ENCODE results near the gene GRIN3B.

Gene GRIN3B

DNA sequence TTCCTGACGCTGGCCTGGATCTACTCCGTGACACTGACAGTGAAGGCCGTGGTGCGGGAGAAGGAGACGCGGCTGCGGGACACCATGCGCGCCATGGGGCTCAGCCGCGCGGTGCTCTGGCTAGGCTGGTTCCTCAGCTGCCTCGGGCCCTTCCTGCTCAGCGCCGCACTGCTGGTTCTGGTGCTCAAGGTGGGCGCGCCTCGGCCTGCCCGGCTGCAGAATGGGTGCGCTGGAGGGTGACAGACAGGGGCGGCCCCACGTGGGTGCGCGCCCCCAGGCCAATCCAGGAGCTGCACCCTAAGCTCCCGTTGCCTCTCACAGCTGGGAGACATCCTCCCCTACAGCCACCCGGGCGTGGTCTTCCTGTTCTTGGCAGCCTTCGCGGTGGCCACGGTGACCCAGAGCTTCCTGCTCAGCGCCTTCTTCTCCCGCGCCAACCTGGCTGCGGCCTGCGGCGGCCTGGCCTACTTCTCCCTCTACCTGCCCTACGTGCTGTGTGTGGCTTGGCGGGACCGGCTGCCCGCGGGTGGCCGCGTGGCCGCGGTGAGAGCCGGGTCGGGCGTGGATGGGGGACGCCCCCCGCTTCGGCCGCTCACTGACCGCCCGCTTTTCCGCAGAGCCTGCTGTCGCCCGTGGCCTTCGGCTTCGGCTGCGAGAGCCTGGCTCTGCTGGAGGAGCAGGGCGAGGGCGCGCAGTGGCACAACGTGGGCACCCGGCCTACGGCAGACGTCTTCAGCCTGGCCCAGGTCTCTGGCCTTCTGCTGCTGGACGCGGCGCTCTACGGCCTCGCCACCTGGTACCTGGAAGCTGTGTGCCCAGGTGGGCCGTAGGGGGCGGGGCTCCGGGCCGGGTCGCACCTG, 46.8 kb downstream of the GRIN3B start:
- no peak for DNase-seq

DNA sequence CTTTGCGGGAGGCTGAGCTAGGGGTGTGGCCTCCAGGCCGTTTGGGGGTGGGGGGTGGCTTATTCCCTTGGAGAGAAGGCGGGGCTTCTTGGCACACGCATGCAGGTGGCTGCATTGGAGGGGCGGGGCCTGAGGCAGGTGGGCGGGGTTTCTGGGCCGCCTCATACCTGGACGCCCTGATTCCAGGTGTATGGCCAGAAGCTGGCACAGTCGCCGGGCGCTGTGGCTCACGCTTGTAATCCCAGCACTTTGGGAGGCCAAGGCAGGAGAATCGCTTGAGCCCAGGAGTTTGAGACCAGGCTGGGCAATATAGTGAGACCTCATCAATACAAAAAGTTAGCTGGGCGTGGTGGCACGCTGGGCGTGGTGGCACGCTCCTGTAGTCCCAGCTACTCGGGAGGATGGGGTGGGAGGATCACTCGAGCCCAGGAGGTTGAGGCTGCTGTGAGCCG, 47.5 kb downstream of the GRIN3B start:
- no peak for DNase-seq

DNA sequence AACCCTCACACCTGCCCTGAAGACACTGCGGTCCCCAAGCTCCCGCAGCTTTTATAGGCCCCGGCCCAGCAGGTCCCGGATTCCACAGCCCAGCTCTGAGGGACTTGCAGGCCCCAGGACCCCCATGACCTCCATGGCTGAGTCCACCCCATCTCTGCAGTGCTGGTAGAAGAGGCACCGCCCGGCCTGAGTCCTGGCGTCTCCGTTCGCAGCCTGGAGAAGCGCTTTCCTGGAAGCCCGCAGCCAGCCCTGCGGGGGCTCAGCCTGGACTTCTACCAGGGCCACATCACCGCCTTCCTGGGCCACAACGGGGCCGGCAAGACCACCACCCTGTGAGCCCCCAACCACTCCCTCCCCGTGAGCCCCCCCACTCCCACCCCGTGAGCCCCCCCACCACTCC, 48.9 kb downstream of the GRIN3B start:
- DNase-seq, result no peak

DNA sequence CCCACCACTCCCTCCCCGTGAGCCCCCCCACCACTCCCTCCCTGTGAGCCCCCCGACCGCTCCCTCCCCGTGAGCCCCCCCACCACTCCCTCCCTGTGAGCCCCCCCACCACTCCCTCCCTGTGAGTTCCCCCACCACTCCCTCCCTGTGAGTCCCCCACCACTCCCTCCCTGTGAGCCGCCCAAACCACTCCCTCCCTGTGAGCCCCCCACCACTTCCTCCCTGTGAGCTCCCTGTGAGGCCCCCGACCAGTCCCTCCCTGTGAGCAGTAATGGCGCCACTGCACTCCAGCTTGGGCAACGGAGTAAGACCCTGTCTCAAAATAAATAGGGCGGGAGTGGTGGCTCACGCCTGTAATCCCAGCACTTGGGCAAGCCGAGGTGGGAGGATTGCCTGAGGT, 49.6 kb downstream of the GRIN3B start:
- DNase-seq, result no peak

DNA sequence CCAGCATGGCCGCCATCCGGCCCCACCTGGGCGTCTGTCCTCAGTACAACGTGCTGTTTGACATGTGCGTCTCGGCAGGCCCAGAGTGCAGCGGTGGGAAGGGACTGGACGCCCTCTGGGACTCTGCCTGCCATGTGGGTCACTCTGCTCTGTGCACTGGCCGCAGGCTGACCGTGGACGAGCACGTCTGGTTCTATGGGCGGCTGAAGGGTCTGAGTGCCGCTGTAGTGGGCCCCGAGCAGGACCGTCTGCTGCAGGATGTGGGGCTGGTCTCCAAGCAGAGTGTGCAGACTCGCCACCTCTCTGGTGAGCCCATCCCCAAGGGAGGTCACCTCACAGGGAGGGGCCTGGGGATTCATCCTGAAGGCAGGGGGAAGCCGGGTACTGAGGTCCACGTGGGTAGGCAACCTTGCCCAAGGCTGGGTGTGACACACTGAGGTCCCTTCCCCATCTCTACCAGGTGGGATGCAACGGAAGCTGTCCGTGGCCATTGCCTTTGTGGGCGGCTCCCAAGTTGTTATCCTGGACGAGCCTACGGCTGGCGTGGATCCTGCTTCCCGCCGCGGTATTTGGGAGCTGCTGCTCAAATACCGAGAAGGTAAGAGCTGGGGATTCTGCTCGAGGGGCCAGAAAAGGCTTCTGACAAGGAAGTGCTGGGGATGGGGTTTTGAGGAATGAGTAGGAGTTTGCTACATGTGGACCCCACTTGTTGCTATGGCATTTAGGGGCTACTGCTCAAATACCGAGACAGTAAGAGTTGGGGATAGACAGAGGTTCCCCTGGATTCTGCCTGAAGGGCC, 51.0 kb downstream of the GRIN3B start:
- no peak for DNase-seq

DNA sequence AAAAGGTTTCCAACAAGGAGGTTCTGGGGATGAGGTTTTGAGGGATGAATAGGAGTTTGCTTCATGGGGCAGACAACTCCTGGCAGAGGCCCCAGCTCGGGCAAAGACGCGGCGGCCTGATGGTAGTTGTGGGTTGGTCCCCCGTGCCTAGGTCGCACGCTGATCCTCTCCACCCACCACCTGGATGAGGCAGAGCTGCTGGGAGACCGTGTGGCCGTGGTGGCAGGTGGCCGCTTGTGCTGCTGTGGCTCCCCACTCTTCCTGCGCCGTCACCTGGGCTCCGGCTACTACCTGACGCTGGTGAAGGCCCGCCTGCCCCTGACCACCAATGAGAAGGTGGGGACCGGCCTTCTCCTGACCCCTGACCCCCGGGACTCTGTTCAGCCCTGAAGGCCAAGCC, 51.6 kb downstream of the GRIN3B start:
- DNase-seq, result no peak

DNA sequence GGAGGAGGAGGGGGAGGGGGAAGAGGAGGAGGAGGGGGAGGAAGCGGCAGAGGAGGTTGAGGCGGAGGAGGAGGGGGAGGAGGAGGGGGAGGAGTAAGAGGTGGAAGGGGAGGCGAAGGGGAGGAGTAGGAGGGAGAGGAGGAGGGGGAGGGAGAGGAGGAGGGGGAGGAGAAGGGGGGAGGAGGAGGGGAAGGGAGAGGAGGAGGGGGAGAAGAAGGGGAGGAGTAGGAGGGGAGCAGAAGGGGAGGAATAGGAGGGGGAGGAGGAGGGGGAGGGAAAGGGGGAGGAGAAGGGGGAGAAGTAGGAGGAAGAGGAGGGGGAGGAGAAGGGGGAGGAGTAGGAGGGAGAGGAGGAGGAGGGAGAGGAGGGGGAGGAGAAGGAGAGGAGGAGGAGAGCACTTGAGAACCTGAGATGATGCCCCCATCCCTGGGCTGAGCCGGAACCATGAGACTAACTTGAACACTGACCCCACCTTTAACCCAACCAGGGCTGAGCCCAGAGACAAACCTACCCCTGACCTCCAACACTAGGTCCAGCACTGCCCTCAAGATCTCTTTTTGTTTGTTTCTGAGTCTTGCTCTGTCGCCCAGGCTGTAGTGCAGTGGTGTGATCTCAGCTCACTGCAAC, 52.2 kb downstream of the GRIN3B start:
- DNase-seq, result no peak

DNA sequence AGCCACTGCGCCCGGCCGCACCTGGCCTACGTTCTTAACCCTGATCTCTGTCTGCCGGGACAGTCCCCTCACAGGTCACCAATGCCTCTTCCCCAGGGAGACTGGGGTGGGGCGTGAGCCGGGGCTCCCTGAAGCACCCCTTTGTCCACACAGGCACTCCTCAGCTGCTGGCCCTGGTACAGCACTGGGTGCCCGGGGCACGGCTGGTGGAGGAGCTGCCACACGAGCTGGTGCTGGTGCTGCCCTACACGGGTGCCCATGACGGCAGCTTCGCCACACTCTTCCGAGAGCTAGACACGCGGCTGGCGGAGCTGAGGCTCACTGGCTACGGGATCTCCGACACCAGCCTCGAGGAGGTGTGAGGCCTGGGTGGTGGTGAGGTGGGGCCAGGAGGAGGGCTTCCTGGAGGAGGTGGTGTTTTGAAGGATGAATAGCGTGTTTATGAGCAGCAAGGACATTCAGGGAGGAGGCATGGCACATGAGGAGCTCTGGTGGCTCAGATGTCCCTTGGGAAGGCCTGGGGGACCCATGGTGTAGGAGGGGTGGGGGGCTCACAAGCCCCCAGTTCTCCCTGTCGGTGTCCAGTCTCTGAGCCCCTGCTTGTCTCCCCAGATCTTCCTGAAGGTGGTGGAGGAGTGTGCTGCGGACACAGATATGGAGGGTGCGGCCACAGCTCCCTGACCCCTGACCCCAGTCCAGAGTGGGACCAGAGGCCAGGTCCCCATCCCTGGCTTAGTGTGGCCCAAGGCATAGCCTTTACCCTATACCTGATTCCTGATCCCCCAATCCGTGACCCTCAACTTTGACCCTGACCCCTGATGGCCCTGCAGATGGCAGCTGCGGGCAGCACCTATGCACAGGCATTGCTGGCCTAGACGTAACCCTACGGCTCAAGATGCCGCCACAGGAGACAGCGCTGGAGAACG, 53.2 kb downstream of the GRIN3B start:
- no peak for DNase-seq

DNA sequence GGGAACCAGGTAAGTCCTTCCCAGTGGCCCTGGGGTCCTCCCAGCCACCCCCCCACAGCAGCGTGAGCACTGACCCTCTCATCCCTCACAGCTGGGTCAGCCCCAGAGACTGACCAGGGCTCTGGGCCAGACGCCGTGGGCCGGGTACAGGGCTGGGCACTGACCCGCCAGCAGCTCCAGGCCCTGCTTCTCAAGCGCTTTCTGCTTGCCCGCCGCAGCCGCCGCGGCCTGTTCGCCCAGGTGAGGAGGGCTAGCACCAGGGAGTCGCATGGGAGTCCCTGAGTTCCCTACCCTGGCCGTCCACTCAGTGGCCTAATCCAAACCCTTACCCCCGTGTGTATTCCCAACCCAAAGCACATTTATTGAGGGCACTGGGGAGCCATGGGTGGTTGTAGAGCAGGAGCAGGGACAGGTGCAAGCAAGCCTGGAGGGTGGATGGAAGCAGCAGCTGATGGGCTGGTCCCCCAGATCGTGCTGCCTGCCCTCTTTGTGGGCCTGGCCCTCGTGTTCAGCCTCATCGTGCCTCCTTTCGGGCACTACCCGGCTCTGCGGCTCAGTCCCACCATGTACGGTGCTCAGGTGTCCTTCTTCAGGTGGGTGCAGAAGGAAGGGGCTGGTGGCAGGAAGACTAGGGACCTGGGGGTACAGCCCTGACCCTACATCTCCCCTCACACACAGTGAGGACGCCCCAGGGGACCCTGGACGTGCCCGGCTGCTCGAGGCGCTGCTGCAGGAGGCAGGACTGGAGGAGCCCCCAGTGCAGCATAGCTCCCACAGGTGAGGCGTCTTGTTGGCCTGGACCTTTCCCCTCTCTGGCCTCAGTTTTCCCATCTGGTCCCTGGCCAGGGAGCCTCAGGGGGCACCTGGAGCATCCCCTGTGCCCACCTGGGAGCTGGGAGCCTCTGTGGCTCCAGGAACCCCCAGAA, 54.1 kb downstream of the GRIN3B start:
- no peak for DNase-seq

DNA sequence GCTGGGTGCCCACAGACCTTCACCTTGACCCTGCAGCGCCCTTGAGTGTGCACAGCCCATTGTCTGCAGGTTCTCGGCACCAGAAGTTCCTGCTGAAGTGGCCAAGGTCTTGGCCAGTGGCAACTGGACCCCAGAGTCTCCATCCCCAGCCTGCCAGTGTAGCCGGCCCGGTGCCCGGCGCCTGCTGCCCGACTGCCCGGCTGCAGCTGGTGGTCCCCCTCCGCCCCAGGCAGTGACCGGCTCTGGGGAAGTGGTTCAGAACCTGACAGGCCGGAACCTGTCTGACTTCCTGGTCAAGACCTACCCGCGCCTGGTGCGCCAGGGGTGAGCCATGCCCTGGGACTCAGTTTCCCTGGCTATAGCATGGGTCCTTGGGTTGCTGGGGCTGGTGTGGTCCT, 54.8 kb downstream of the GRIN3B start:
- DNase-seq, result no peak

DNA sequence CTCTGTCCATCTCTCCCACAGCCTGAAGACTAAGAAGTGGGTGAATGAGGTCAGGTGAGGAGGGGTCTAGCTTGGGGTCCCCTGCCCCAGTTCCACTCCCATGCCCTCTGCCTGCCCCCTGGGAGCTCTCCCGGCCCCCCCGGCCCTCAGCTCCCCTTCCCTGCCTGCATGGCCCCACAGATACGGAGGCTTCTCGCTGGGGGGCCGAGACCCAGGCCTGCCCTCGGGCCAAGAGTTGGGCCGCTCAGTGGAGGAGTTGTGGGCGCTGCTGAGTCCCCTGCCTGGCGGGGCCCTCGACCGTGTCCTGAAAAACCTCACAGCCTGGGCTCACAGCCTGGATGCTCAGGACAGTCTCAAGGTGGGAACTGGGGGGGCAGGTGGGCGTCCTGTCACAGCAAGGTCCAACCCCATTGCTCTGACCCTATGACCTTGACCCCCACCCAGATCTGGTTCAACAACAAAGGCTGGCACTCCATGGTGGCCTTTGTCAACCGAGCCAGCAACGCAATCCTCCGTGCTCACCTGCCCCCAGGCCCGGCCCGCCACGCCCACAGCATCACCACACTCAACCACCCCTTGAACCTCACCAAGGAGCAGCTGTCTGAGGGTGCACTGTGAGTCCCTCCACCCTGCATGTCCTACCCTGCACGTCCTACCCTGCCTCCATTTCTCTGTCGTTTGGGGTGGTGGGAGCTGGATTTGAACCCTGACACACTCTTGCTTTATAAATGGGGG, 55.8 kb downstream of the GRIN3B start:
- DNase-seq, result no peak

DNA sequence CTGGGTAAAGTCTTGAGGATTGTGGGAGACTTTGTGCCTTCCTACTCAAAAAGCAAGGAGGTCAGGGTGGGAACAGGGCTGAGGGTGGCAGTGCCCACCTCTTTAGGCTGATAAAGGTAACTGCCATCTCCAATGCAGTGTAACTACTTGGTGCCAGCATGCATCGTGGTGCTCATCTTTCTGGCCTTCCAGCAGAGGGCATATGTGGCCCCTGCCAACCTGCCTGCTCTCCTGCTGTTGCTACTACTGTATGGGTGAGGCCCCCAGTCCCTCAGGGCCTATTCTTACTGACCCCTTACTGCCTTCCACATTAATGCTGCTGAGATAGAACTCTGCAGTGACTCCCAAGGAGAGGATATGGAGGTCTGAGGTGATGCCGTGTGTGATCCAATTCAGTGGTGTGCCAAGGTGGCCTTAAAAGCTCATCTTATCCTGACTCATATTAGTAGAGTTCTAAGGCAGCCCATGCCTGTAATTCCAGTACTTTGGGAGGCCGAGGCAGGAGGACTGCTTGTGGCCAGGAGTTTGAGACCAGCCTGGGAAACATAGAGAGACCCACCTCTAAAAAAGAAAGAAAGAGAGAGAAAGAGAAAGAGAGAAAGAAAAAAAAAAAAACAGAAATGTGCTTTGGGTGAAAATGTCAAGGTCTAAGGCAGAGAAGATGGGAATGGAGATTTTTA, 57.1 kb downstream of the GRIN3B start:
- DNase-seq, result peak in 1 of 2 experiments; percentile 36

DNA sequence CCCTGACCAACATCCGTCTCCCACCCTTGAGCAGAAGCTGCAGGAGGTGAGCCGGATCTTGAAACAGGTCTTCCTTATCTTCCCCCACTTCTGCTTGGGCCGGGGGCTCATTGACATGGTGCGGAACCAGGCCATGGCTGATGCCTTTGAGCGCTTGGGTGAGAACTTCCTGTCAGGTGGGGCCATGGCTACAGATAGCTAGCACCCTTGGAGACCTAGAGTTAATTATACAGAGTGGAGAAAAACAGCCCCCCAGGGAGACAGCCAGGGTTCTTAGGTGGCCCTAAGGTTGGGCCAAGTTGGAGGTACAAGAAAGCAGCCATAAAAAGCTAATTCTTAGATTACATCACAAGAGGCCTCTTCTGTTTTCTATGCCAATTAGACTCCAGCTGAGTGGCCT, 57.9 kb downstream of the GRIN3B start:
- DNase-seq, result no peak
